GM04504 (cell line): ENCODE data around the gene DYNLRB1.
A peak's percentile ranks its signal among the peaks of the same experiment; 100 is the strongest.

Experiments
- DNase-seq: peaks from one replicate; pipeline ENCODE4 v3.0.0-alpha.2; 2012; ENCODE audit warnings: low read depth

DYNLRB1 gene

GRCh38 chr20:34579191-34579978 is 63.2 kb downstream of the DYNLRB1 start:
- peak; percentile 62 for DNase-seq

- DNase-seq, result no peak
Measured at GRCh38 chr20:34579979-34580940, 64.0 kb downstream of the DYNLRB1 start.

- peak; percentile 58 for DNase-seq
Measured at GRCh38 chr20:34581341-34582184, 65.3 kb downstream of the DYNLRB1 start.

GRCh38 chr20:34582221-34582620 is 66.0 kb downstream of the DYNLRB1 start:
- no peak for DNase-seq

- DNase-seq, result no peak
Measured at GRCh38 chr20:34582911-34583310, 66.7 kb downstream of the DYNLRB1 start.

GRCh38 chr20:34583544-34583943 is 67.3 kb downstream of the DYNLRB1 start:
- DNase-seq, result no peak

GRCh38 chr20:34585019-34585418 is 68.8 kb downstream of the DYNLRB1 start:
- no peak for DNase-seq

- DNase-seq, result no peak
Measured at GRCh38 chr20:34586488-34587163, 70.4 kb downstream of the DYNLRB1 start.
